CD14-positive monocyte (primary cell): Measurements from ENCODE around the gene C17orf113. TPM values are rescaled to one million over a fixed set of nuclear protein-coding genes. Genes with fewer than 3 reads are reported as not detected.

ENCODE experiments used
- DNase-seq, 3 donors: peaks; one replicate each; pipeline ENCODE4 v3.0.0-alpha.2; 2011 to 2022
- H2AFZ ChIP-seq: 2 replicates; pipeline ENCODE4 v1.6.0; 2012; ENCODE audit warnings: mild to moderate bottlenecking, low read depth, low read length, inconsistent platforms; ENCODE audit not compliant: insufficient read depth, poor library complexity, severe bottlenecking
- H3K27ac ChIP-seq, 2 donors: 1 replicate in 1 of 2; 2 replicates in 1 of 2; pipeline ENCODE4 v1.5.1; 2012 to 2013; ENCODE audit warnings: low read length in 2 of 2, control low read depth in 1 of 2, inconsistent platforms in 1 of 2, low read depth in 1 of 2, mild to moderate bottlenecking in 1 of 2
- H3K27me3 ChIP-seq, 2 donors: one replicate each; pipeline versions ENCODE4 v1.6.0 to v1.6.1; 2011 to 2013; ENCODE audit warnings: low read length in 2 of 2; ENCODE audit not compliant: control insufficient read depth in 2 of 2, insufficient read depth in 2 of 2
- H3K36me3 ChIP-seq, 2 donors: replicated peaks in 1 of 2; 1 replicate in 1 of 2; 2 replicates in 1 of 2; pipeline versions ENCODE4 v1.5.1 to v1.6.1; 2012 to 2013; ENCODE audit warnings: low read length in 2 of 2, control low read depth in 1 of 2, inconsistent platforms in 1 of 2, mild to moderate bottlenecking in 1 of 2; ENCODE audit not compliant: insufficient read depth in 2 of 2, control insufficient read depth in 1 of 2
- H3K4me1 ChIP-seq, 2 donors: 1 replicate in 1 of 2; 2 replicates in 1 of 2; pipeline versions ENCODE4 v1.5.1 to v1.6.1; 2012 to 2013; ENCODE audit warnings: low read length in 2 of 2, control low read depth in 1 of 2, inconsistent platforms in 1 of 2, mild to moderate bottlenecking in 1 of 2, moderate library complexity in 1 of 2; ENCODE audit not compliant: insufficient read depth in 2 of 2, control insufficient read depth in 1 of 2
- H3K4me2 ChIP-seq: replicated peaks from 2 replicates; pipeline ENCODE3; 2012; ENCODE audit warnings: low read length, moderate library complexity, mild to moderate bottlenecking; ENCODE audit not compliant: poor library complexity, severe bottlenecking; ENCODE audit errors: extremely low read depth
- H3K4me3 ChIP-seq, 3 experiments: fragments of 200-600 bp in 1 of 3; sonication (generic) in 1 of 3; replicated peaks in 1 of 3; 1 replicate in 2 of 3; 2 replicates in 1 of 3; pipeline ENCODE4 v1.5.1; 2011 to 2013; ENCODE audit warnings: low read length in 3 of 3, mild to moderate bottlenecking in 3 of 3, control low read depth in 2 of 3, low read depth in 2 of 3, inconsistent platforms in 1 of 3, moderate library complexity in 1 of 3
- H3K79me2 ChIP-seq: 2 replicates; pipeline ENCODE4 v1.6.0; 2012; ENCODE audit warnings: mild to moderate bottlenecking, control low read depth, inconsistent platforms, low read length, moderate library complexity; ENCODE audit not compliant: insufficient read depth
- H3K9ac ChIP-seq: 2 replicates; pipeline ENCODE4 v1.6.0; 2017; ENCODE audit warnings: low read length, mild to moderate bottlenecking; ENCODE audit not compliant: insufficient read depth, poor library complexity, severe bottlenecking
- H3K9me3 ChIP-seq, 2 donors: replicated peaks in 1 of 2; 1 replicate in 1 of 2; 2 replicates in 1 of 2; pipeline versions ENCODE4 v1.5.1 to v1.6.1; 2012 to 2013; ENCODE audit warnings: low read length in 2 of 2, control low read depth in 1 of 2; ENCODE audit not compliant: control insufficient read depth in 1 of 2, insufficient read depth in 1 of 2
- H4K20me1 ChIP-seq: 2 replicates; pipeline ENCODE4 v1.6.0; 2012; ENCODE audit warnings: mild to moderate bottlenecking, low read length, control low read depth, moderate library complexity; ENCODE audit not compliant: insufficient read depth
- H3K27ac Mint-ChIP-seq, 7 donors: one replicate each; pipeline ENCODE4 v1.8.0; 2020; ENCODE audit warnings: mild to moderate bottlenecking in 7 of 7, mixed read lengths in 7 of 7, moderate library complexity in 6 of 7, inconsistent platforms in 2 of 7
- H3K27me3 Mint-ChIP-seq, 3 donors: one replicate each; pipeline ENCODE4 v1.8.0; 2021 to 2022; ENCODE audit warnings: low read depth in 3 of 3, mild to moderate bottlenecking in 3 of 3, mixed read lengths in 3 of 3, moderate library complexity in 3 of 3, inconsistent platforms in 1 of 3
- H3K36me3 Mint-ChIP-seq, 2 donors: one replicate each; pipeline ENCODE4 v1.8.0; 2020; ENCODE audit warnings: mixed read lengths in 2 of 2, inconsistent platforms in 1 of 2, mild to moderate bottlenecking in 1 of 2
- H3K4me1 Mint-ChIP-seq: one replicate; pipeline ENCODE4 v1.8.0; 2020; ENCODE audit warnings: mild to moderate bottlenecking, mixed read lengths
- H3K4me3 Mint-ChIP-seq, 2 donors: one replicate each; pipeline ENCODE4 v1.8.0; 2020; ENCODE audit warnings: mild to moderate bottlenecking in 2 of 2, mixed read lengths in 2 of 2, moderate library complexity in 1 of 2
- H3K9me3 Mint-ChIP-seq, 7 donors: one replicate each; pipeline ENCODE4 v1.8.0; 2020 to 2022; ENCODE audit warnings: mixed read lengths in 7 of 7, mild to moderate bottlenecking in 6 of 7, moderate library complexity in 6 of 7, inconsistent platforms in 2 of 7
- WGBS: methylation state at CpG from one replicate; pipeline ENCODE4 v1.1.5; 2013; ENCODE audit warnings: missing lambda C conversion rate; ENCODE audit not compliant: insufficient coverage; 5-methylcytosine and 5-hydroxymethylcytosine counted together
- intact Hi-C, 2 donors: fragments of 100-400 bp; cut with micrococcal nuclease; formaldehyde crosslinking; loops; one replicate each; pipeline versions ENCODE4 v1.15.0 to v1.15.1; 2023
- polyA plus RNA-seq, 3 donors: library from polyadenylated mRNA; depleted of rRNA in 1 of 3; unstranded in 2 of 3; stranded (reverse) in 1 of 3; fragments of 300-500 nt in 2 of 3; fragments of >200 nt in 1 of 3; fragmentation: Illumina TruSeq in 2 of 3; gene quantifications; 1 replicate in 2 of 3; 2 replicates in 1 of 3; pipeline ENCODE4 v1.2.3, GENCODE V29; 2012 to 2021
- TF ChIP-seq, protein P1 (sequence below): fragments of 200-600 bp; IDR thresholded peaks from one replicate; pipeline ENCODE4 v1.8.0; 2022; ENCODE audit warnings: antibody characterized with exemption, mild to moderate bottlenecking

C17orf113 gene
- polyA plus RNA-seq, 3 donors = 0.20 to 0.52 (median 0.28) TPM

DNA sequence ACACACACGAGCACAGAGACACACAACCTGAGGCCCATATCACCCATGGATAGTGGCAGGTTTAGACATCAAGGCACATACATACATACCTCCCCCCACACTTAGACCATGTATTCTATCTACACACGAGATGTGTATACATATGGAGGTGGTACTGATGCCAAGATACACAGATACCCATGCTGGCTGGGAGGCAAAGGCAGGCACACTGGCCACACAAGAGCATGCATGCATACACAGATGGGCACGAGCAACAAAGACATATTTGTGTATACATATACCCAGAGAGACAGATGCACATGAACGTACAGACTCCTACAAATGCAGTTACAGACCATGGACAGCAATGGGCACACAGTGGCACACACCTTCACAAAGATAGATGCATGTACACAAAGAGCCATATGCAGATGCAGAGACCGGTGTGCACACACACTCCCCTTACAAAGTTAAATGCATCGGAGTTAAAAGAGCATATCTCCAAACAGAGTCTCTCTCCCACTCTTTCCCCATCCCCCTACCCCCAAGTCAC, 2.0 kb upstream of the C17orf113 start:
- 87% methylated on average over 3 of the region's 6 CpGs for WGBS
- H3K27ac Mint-ChIP-seq = no peak overlapping the region
- H3K27me3 ChIP-seq = peaks cover 0 to 7% of the 10 kb centered on the region in 2 donors

GRCh38 chr17:42051645-42052044, 1.2 kb upstream of the C17orf113 start:
- intact Hi-C loops = no loop called here
- no peak overlapping the region for H2AFZ ChIP-seq
- H3K9ac ChIP-seq = no peak overlapping the region
- H3K9me3 Mint-ChIP-seq = peaks cover 0 to 5% (median 0%) of the 10 kb centered on the region in 7 donors
- no peak overlapping the region for H3K4me2 ChIP-seq
- no peak overlapping the region for H3K4me3 ChIP-seq
- no peaks in the 10 kb centered on the region for H3K79me2 ChIP-seq
- DNase-seq = no peak
- no peaks in the 10 kb centered on the region for H3K9me3 ChIP-seq
- 87% methylated on average over 6 of the region's 7 CpGs for WGBS
- peaks cover 14% of the 10 kb centered on the region for H3K4me1 Mint-ChIP-seq
- H3K36me3 ChIP-seq = no peaks in the 10 kb centered on the region
- no peaks in the 10 kb centered on the region for H4K20me1 ChIP-seq
- no peak overlapping the region for H3K27ac Mint-ChIP-seq
- peaks cover 0 to 7% of the 10 kb centered on the region in 2 donors for H3K27me3 ChIP-seq
- no peaks in the 10 kb centered on the region for H3K36me3 Mint-ChIP-seq
- H3K4me3 Mint-ChIP-seq = peak overlapping the region; percentile 64 to 89
- H3K4me1 ChIP-seq = peaks cover 9 to 12% of the 10 kb centered on the region in 2 donors
- H3K27me3 Mint-ChIP-seq = peaks cover 20 to 42% (median 30%) of the 10 kb centered on the region in 3 donors
- H3K27ac ChIP-seq = no peak overlapping the region
- TF ChIP-seq, protein P1, sequence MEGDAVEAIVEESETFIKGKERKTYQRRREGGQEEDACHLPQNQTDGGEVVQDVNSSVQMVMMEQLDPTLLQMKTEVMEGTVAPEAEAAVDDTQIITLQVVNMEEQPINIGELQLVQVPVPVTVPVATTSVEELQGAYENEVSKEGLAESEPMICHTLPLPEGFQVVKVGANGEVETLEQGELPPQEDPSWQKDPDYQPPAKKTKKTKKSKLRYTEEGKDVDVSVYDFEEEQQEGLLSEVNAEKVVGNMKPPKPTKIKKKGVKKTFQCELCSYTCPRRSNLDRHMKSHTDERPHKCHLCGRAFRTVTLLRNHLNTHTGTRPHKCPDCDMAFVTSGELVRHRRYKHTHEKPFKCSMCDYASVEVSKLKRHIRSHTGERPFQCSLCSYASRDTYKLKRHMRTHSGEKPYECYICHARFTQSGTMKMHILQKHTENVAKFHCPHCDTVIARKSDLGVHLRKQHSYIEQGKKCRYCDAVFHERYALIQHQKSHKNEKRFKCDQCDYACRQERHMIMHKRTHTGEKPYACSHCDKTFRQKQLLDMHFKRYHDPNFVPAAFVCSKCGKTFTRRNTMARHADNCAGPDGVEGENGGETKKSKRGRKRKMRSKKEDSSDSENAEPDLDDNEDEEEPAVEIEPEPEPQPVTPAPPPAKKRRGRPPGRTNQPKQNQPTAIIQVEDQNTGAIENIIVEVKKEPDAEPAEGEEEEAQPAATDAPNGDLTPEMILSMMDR = no peak

More for the DNA sequence above, 2.0 kb upstream of the C17orf113 start:
- DNase-seq = no peak
- no peaks in the 10 kb centered on the region for H4K20me1 ChIP-seq
- no peaks in the 10 kb centered on the region for H3K36me3 Mint-ChIP-seq
- H3K4me1 ChIP-seq = peaks cover 9 to 12% of the 10 kb centered on the region in 2 donors
- peaks cover 20 to 42% (median 30%) of the 10 kb centered on the region in 3 donors for H3K27me3 Mint-ChIP-seq
- TF ChIP-seq, protein P1 = no peak
- no peak overlapping the region for H3K4me3 ChIP-seq
- H3K36me3 ChIP-seq = no peaks in the 10 kb centered on the region
- H3K9me3 ChIP-seq = no peaks in the 10 kb centered on the region
- no peak overlapping the region for H2AFZ ChIP-seq
- no peaks in the 10 kb centered on the region for H3K79me2 ChIP-seq
- peak overlapping the region in 1 of 2 donors; percentile 31 for H3K4me3 Mint-ChIP-seq
- no peak overlapping the region for H3K27ac ChIP-seq
- H3K4me2 ChIP-seq = no peak overlapping the region
- intact Hi-C loops = no loop called here
- peaks cover 0 to 5% (median 0%) of the 10 kb centered on the region in 7 donors for H3K9me3 Mint-ChIP-seq
- H3K9ac ChIP-seq = no peak overlapping the region
- H3K4me1 Mint-ChIP-seq = peaks cover 14% of the 10 kb centered on the region
